ENCODE results near the gene ALG3.

GRCh38 chr3:184228376-184229137 lies 20.2 kb downstream of the ALG3 start:
- TF ChIP-seq POLR2A (IDR thresholded peaks at IDR 0.05; ENCODE audit: low read length) (no peak), GATA1 (IDR thresholded peaks at IDR 0.05; ENCODE audit: low read depth, low read length) (no peak)
